NCI-H2029 (cell line): ENCODE measurements around the gene PRRC1.

ENCODE experiments used
- DNase-seq: peaks from one replicate; lab custom pipeline; 2025; lab: John Stamatoyannopoulos, UW

PRRC1 gene

GRCh38 chr5:127580731-127581130 is 63.3 kb downstream of the PRRC1 start:
- DNase-seq, result no peak

GRCh38 chr5:127581450-127581849 is 64.0 kb downstream of the PRRC1 start:
- DNase-seq, result no peak

GRCh38 chr5:127582773-127583370 is 65.4 kb downstream of the PRRC1 start:
- no peak for DNase-seq

GRCh38 chr5:127583866-127584265 is 66.4 kb downstream of the PRRC1 start:
- DNase-seq, result no peak

- no peak for DNase-seq
These were observed 68.2 kb downstream of the PRRC1 start for GRCh38 chr5:127585661-127586060.

- no peak for DNase-seq
These were observed 68.8 kb downstream of the PRRC1 start for GRCh38 chr5:127586066-127586770.

- no peak for DNase-seq
These were observed 69.4 kb downstream of the PRRC1 start for GRCh38 chr5:127586811-127587210.

GRCh38 chr5:127587246-127587917 is 69.9 kb downstream of the PRRC1 start:
- DNase-seq, result no peak

GRCh38 chr5:127588368-127588767 is 70.9 kb downstream of the PRRC1 start:
- no peak for DNase-seq

- no peak for DNase-seq
These were observed 72.0 kb downstream of the PRRC1 start for GRCh38 chr5:127589309-127590030.

GRCh38 chr5:127590156-127590722 is 72.8 kb downstream of the PRRC1 start:
- no peak for DNase-seq

GRCh38 chr5:127595484-127596368 is 78.3 kb downstream of the PRRC1 start:
- DNase-seq, result no peak

GRCh38 chr5:127596501-127596900 is 79.1 kb downstream of the PRRC1 start:
- no peak for DNase-seq

- no peak for DNase-seq
These were observed 81.9 kb downstream of the PRRC1 start for GRCh38 chr5:127599320-127599719.

GRCh38 chr5:127599847-127600246 is 82.4 kb downstream of the PRRC1 start:
- DNase-seq, result no peak

- DNase-seq, result no peak
These were observed 83.7 kb downstream of the PRRC1 start for GRCh38 chr5:127601111-127601510.

GRCh38 chr5:127601601-127602000 is 84.2 kb downstream of the PRRC1 start:
- no peak for DNase-seq

GRCh38 chr5:127602481-127602880 is 85.0 kb downstream of the PRRC1 start:
- no peak for DNase-seq

GRCh38 chr5:127602896-127603844 is 85.7 kb downstream of the PRRC1 start:
- no peak for DNase-seq
